GM13977 (cell line): Measurements from ENCODE around the gene GALNT18.

ENCODE experiments used
- DNase-seq: peaks from one replicate; pipeline ENCODE4 v3.0.0; 2012; ENCODE audit warnings: low spot score
- CTCF ChIP-seq: IDR thresholded peaks from 2 replicates; pipeline ENCODE4 v1.5.1; 2012; ENCODE audit warnings: mild to moderate bottlenecking, control low read depth; ENCODE audit not compliant: insufficient read depth; ENCODE audit errors: extremely low read depth, missing control alignments
- in situ Hi-C: fragments of 300-500 bp; cut with MboI; formaldehyde crosslinking; loops from one replicate; pipeline ENCODE4 v1.12.0; 2022; ENCODE audit warnings: low sequenced_read_pairs, low pct_unique_long_range_greater_than_20kb, mixed read lengths, inconsistent platforms; ENCODE audit not compliant: unreplicated experiment

Gene GALNT18

DNA sequence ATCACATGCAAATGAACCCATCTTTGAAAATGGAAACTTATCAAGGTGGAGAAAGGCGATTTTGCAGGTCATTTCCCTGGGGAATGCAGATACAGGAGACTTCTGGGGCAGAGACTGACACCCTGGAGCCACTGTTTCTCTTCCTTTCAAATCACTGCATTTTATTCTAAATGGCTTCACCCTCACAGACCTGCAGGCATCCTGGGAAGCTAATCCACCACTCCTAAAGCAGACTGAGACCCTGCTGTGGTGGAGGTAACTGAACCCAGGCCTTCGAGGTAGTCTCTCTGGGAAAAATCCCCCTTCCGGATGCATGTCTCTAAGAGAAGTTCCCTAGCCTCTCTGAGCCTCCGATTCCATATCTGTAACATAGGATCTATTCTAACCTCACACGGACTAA, 247.9 kb downstream of the GALNT18 start:
- no peak for DNase-seq
- in situ Hi-C loops, result no loop called here
- no peak for TF ChIP-seq CTCF

DNA sequence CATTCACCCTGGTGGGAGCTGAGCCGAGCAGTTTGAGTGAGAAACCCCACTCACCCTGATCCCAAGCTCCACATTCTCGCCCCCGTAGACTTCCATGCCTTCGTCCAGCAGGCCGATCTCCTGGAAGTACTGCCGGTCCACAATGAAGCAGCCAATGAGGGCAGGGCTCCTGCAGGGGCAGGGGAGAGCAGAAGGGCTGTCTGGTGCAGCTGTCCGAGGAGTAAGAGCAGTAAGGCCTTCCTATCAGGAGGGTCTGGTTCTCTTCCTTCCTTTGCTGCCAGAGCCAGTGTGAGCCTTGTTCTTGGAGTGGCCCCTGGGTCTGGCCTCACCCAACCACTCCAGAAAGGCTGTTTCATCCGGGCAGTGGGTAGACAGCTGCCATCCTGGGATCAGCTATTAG, 249.3 kb downstream of the GALNT18 start:
- no peak for DNase-seq
- in situ Hi-C loops, result no loop called here
- TF ChIP-seq CTCF, result no peak

- in situ Hi-C loops, result no loop called here
- DNase-seq, result no peak
- TF ChIP-seq CTCF, result no peak
Measured at GRCh38 chr11:11370962-11371303, 250.9 kb downstream of the GALNT18 start.

DNA sequence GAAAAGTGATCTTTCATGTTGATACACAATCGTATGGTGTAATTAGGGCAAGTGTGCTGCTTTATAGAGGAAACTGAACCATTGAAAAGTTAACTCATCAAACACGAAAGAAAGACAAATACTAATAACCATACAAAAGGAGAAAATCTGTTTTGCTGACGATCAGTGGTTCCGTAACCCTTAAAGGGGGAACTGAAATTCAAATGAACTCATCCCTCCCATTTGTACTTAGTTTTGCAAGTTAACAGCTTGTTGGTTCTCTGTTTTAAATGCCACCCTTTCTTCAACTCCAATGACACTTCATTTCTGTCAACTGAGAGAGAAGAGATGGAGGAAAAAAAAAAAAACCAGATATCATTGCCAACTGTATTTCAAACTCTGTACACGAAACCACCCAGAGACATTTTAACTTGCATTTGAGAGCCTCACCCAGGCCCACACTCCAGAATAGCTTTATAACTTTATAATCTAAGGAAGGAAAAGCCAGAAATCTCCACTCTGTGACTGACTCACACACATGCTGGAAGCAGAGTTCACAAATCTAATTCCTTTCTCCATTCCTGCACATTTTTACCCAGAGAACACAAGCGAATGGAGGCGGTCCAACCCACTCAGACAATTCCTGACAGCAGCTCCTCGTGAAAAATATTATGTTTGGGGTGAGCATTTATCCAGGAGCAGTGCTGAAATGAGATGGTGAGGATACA, 251.4 kb downstream of the GALNT18 start:
- no peak for TF ChIP-seq CTCF
- DNase-seq, result peak; percentile 18
- in situ Hi-C loops, result no loop called here

DNA sequence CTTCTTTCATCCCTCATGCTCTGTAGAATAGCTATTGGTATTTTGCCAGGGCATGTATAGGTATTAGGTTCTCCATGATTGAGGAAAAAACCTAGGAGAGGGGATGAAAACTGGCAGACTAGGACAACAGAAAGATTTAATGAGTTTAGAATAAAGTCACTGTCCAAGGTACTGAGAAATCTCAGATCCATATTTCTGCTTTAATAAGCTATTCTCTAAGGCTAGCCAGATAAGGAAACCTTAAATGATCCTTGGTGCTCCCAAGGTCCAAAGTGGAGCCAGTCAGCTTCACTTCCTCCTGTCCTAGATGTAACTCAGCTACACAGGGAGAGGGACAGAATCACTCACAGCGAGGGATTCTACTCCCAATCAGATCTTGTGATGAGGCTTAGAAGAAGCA, 255.0 kb downstream of the GALNT18 start:
- no peak for TF ChIP-seq CTCF
- in situ Hi-C loops, result no loop called here

GRCh38 chr11:11363674-11364073, 258.1 kb downstream of the GALNT18 start:
- in situ Hi-C loops, result no loop called here
- TF ChIP-seq CTCF, result no peak

More for the DNA sequence above, 255.0 kb downstream of the GALNT18 start:
- no peak for DNase-seq

More at GRCh38 chr11:11363674-11364073, 258.1 kb downstream of the GALNT18 start:
- DNase-seq, result no peak
